ENCODE data around the gene KIRREL1.

GRCh38 chr1:158011714-158012113, 18.3 kb downstream of the KIRREL1 start:
- TF ChIP-seq CTCF (optimal IDR thresholded peaks at IDR 0.05 in 1 of 3, IDR thresholded peaks at IDR 0.05 in 1 of 3, conservative IDR thresholded peaks at IDR 0.05 in 1 of 3; ENCODE audit: extremely low read depth in 1 of 3, insufficient read depth in 2 of 3, low read length in 3 of 3) (no peak), EZH2 (IDR thresholded peaks at IDR 0.05; ENCODE audit: low read length) (no peak)

All from keratinocyte (primary cell).